Kidney glomerular epithelial cell (primary cell): ENCODE measurements around the gene AMH.

ENCODE experiments used
- DNase-seq: peaks from one replicate; lab custom pipeline; 2025; lab: John Stamatoyannopoulos, UW

Gene AMH

DNA sequence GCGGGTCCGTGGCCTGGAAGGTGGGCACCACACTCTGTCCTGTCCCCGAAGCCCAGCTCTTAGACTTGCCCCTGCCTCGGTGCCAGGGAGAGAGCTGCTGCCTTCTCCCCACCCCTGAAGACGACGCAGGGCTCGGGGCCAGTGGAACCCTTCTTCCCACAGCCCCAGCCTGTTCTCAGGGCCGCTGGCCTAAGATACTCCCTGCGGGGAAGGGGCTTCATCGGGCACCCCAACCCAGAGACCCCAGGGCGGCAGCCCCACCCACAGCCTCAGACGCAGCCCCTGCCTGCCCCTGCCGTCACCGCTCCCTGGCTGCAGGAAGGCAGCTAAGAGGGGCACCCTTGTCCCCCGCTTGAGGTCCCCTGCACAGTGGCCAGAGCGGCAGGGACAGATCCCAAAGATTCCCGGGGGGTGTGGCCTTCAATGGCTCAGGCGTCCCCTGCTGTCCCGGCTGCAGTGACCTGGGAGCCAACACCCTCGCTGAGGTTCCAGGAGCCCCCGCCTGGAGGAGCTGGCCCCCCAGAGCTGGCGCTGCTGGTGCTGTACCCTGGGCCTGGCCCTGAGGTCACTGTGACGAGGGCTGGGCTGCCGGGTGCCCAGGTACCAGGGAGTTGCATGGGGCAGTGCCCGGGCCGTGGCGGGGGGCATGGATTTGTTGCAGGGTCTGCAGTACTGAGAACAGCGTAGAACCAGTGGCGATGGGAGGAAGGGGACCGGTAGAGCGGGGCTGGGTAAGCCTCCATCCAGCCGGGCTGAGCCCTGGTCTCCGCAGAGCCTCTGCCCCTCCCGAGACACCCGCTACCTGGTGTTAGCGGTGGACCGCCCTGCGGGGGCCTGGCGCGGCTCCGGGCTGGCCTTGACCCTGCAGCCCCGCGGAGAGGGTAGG lies 1.0 kb downstream of the AMH start:
- DNase-seq, result no peak

DNA sequence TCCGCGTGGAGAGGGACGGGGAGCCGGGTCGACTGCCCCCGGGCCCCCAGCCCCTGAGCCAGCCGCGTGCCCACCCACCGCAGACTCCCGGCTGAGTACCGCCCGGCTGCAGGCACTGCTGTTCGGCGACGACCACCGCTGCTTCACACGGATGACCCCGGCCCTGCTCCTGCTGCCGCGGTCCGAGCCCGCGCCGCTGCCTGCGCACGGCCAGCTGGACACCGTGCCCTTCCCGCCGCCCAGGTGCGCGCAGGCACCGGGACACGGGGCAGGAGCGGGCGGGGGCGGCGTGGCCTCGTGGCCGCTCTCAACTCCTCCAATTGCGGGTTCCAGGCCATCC lies 1.6 kb downstream of the AMH start:
- no peak for DNase-seq

GRCh38 chr19:2251106-2252054 lies 2.3 kb downstream of the AMH start:
- no peak for DNase-seq

DNA sequence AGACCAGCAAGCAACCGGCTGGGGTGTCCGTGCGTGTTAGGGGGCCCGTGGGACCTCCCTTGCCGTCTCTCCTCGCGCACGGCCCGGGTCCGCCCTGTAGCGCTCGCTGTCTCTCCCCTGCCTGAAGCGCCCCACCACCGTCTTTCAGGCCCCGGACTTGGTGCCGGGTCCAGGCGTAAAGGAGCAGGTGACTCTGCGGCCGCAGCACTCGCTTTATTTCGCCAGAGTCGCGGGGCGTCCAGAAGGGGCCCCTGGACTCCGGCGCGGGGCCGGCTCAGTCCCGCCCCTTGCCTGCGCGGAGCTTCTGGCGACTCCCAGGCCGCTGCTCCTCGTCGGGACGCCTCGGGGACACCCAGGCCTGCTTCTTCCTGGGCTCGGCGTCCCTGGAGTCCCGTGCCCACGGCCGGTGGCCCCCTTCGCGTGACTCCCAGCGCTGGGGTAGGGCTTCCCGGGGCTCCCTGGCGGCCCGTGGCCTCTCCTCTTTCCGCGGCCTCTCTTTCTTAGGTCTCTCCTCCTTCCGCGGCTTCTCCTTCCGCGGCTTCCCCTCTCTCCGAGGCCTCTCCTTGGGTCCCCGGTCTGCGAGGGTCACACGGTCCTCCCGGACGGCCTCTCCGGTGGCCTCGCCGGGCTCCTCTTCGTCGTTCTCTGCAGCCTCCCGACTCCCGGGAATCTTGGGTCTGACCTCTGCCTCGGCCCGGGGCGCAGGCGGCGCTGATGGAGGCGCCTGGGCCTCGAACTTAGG lies 3.1 kb downstream of the AMH start:
- no peak for DNase-seq

DNA sequence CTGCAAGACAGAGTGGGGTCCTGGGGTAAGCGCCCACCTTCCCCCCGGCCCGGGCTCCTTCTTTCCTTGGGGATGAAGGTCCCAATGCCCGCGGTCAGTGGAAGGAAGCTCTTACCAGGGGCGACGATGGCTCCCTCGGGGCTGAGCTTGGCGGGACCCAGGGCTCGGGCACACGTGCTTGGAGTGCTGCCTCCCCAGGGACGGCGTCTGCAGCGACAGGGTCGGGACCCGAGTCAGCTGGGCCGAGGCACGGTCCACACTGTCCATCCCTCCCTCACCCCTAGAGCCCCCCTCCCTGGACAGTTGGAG lies 3.6 kb downstream of the AMH start:
- no peak for DNase-seq

DNA sequence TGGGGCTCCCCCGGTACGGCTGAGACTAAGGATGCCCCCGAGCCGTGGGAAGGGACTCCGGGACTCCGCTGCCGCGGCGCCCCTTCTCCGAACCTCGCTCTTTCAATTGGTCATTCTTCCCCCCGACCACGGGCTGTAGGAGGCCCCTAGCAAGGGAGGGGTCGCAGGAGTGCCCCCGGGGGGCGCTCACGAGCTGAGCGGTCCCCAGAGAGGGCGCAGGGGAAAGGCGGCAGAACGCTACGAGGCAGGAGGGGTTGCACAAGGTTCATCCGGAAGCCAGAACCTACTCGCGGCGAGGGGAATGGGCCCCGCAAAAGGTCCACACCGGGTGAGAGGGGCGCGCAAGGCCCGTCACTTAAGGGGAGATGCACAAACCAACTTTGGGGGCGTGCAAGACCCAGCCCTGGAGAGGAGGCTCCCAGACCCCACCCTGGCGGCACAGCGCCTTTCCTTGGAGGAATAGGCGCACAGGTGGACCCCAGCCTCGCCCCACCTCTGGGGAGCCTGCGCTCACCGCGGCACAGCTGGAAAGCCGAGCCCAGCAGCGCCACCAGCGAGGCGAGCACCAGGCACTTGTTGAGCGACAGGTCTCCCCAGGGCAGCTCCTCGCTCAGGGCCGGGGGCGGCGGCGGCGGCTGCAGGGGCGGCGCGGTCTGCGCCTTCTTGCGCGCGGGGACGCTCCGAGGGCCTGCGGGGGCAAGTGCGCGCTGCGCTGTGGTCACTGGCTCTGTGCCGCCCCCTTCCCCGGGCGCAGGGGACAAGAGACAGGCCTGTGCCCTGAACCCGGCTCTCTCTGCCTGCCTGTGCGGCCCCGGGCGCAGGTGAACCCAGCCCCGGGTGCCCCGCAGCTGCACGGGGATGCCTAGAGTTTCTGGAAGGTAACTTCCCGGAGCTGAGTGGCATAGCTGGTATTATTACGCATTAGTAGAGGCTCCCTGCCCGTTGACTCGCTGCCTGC lies 4.3 kb downstream of the AMH start:
- DNase-seq, result no peak

- no peak for DNase-seq
Measured at GRCh38 chr19:2254064-2254872, 5.1 kb downstream of the AMH start.

DNA sequence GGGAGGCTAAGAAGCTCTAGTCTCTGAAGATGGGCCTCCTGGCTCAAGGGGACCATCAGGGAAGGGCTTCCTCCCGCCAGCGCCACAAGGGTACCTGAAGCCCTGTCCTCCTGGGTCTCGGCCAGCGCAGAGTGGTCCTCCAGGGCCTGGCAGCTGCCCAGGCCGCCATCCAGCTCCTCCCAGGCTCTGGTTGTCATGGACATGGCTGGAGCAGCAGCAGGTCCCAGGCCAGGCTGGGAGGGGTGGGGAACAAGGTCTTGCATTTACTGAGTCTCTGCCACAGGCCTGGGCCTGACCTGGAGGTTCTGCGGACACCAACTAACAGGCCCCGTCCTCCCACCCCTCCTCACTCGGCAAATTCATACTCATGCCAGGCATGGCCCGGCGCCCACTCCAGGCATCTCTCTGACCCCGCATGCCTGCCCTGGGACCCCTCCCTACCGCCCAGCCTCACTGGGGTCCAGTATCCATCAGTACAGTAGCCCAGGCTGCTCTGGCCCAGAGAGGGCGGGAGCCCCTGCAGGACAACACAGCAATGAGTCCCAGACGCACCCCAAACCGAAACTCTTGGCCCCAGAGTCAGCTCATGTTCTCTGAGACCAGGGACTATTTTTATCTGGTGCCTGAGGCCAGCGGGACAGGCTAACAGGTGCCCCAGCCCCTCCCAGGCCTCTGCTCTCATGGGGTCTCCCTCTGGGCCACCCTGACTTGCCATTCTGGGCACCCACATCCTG lies 6.2 kb downstream of the AMH start:
- DNase-seq, result no peak

GRCh38 chr19:2255982-2256685 lies 7.0 kb downstream of the AMH start, which contains the start of gene JSRP1:
Gene JSRP1, minus strand, starts transcription at chr19:2256417. Its CDS starts 1,103 bp downstream, at chr19:2255314.
- DNase-seq, result no peak

DNA sequence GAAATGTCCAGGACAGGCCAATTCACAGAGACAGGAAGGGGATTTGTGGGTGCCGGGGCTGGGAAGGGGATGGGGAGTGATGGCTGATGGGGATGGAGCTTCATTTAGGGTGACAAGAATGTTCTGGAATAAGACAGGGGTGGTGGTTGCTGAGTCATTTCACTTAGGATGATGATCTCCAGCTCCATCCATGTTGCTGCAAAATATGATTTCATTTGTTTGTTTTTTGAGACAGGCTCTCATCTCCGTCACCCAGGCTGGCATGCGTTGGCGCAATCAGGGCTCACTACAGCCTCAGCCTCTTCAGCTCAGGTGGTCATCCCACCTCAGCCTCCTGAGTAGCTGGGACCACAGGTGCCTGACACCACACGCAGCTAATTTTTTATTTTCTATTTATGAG lies 10.2 kb downstream of the AMH start:
- no peak for DNase-seq

DNA sequence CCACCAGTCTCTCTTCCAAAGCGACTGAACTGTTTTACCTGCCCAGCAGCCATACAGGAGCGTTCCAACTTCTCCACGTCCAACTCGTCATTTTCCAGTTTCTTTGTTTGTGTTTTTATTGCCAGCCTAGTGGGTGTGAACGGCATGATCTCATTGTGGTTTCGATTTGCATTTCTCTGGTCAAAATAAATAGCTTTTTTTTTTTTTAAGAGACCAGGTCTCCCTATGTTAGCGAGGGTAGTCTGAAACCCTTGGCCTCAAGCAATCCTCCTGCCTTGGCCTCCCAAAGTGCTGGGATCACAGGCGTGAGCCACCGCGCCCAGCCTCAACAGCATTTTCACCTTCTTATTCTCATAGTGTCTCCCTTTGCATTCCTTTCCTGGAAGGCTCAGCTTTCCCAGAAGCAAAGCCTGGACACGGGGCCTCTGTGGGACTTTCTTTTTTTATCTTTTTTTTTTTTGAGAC lies 11.2 kb downstream of the AMH start:
- DNase-seq, result peak; percentile 31

GRCh38 chr19:2261438-2262172 lies 12.5 kb downstream of the AMH start:
- DNase-seq, result no peak

DNA sequence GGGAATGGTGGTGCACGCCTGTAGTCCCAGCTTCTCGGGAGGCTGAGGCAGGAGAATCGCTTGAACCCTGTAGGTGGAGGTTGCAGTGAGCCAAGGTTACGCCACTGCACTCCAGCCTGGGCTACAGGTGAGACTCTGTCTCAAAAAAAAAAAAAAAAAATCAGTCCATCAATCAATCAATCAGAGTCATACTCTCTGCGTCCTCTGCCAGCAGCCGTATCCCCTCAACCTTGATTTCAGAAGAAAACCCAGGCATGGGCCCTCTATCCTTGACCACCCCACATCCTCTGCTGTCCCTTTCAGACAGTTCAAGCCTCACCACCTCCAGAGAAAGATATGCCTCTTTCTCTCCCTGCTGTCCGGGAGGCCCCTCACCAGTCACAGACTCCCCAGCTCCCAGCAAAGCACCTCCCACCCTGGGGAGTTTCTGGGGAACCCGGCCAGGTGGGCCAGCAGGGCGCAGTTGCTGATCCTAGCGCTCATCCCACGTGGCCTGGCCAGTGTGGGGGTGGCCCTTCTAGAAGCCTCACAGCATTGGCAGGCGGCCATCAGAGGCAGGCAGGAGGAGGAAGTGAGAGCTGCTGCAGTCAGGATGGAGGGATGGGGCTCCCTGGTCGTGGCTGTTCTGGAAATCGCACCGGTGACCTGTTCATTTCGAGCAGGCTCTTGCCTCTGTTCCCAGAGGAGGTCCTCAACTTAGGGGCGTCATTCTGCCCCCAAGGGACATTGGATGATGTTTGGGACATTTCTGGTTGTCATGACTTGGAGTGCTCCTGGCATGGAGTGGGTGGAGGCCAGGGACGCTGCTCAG lies 17.3 kb downstream of the AMH start:
- peak; percentile 47 for DNase-seq

DNA sequence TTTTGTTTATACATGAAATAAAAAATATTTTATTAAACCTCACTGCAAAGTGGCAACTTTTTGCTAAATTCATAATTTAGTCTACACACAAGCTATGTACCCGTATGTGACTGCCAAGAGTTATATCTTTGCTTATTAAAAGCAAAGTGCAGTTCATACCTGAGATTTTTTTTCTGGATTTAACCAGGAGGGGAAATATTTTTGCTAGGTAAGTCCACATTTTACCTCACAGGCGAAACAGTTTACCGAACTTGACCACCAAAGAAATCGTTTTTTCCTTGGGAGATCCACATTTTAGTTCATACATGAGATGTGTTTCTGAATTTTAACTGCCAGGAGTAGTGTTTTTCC lies 19.3 kb downstream of the AMH start:
- no peak for DNase-seq

- DNase-seq, result no peak
Measured at GRCh38 chr19:2268861-2269243, 19.7 kb downstream of the AMH start.

DNA sequence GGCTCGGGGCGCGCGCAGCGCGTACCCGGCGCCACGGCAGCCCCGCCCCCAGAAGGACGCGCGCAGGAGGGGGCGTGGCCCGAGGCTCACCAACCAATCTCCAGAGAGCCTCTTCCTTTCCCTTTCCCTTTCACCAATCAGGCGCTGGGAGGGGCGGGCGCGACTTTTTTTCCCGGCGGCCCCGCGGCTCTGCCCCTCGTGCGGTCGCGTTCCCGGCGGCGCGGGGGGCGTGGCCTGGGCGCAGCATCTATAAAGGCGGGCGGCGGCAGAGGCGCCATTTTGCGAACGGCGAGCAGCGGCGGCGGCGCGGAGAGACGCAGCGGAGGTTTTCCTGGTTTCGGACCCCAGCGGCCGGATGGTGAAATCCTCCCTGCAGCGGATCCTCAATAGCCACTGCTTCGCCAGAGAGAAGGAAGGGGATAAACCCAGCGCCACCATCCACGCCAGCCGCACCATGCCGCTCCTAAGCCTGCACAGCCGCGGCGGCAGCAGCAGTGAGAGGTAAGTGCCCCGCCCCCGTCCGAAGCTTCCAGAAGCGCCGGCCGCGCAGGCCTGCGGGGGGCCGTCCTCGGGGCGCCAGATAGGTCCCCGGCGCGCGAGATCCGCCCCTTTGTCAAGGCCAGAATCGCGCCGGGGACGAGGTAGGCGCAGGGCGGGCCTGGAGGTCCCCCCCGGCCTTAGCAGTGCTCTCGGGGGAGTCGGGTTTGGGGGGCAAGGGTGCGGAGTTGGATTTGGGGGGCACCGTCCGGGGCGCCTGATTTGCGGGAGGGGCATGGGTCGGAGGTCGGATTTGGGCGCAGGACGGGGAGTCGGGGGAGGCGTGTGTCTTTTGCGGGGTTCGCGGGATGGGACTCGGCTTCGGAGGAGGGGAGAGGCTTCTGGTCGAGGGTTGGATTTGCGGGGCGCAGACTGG lies 20.4 kb downstream of the AMH start:
- DNase-seq, result peak; percentile 84

- DNase-seq, result no peak
Measured at GRCh38 chr19:2270157-2270422, 21.0 kb downstream of the AMH start.
